HG03095 (cell line): ENCODE data around the gene LAPTM4A.
"Not testable (repeated sequence)": the region's sequence is repeated elsewhere in the genome, so short reads cannot be mapped to it uniquely, and the experiment has no call there.

Experiments used
- ATAC-seq: cut with Tn5 transposase; IDR thresholded peaks from one replicate; pipeline ENCODE4 v1.9.1; 2021; ENCODE audit warnings: moderate library complexity; ENCODE audit not compliant: unreplicated experiment

Gene LAPTM4A

GRCh38 chr2:20052861-20053281 lies 1.4 kb upstream of the LAPTM4A start:
- ATAC-seq = no peak

GRCh38 chr2:20052229-20052851 lies 912 bp upstream of the LAPTM4A start:
- ATAC-seq = no peak

GRCh38 chr2:20050646-20051531 lies 539 bp downstream of the LAPTM4A start:
- peak; percentile 30 for ATAC-seq

GRCh38 chr2:20050104-20050645 lies 1.3 kb downstream of the LAPTM4A start:
- peak; percentile 21 for ATAC-seq

- ATAC-seq = no peak
Observed at GRCh38 chr2:20049637-20050036, 1.8 kb downstream of the LAPTM4A start.

- no peak for ATAC-seq
Observed at GRCh38 chr2:20048488-20049448, 2.7 kb downstream of the LAPTM4A start.

- not testable (repeated sequence) for ATAC-seq
Observed at GRCh38 chr2:20045712-20046292, 5.6 kb downstream of the LAPTM4A start.

- ATAC-seq = no peak
Observed at GRCh38 chr2:20044778-20045177, 6.7 kb downstream of the LAPTM4A start.

GRCh38 chr2:20042531-20042930 lies 8.9 kb downstream of the LAPTM4A start:
- ATAC-seq = no peak

- no peak for ATAC-seq
Observed at GRCh38 chr2:20040489-20041172, 10.8 kb downstream of the LAPTM4A start.

GRCh38 chr2:20037660-20038059 lies 13.8 kb downstream of the LAPTM4A start:
- no peak for ATAC-seq

GRCh38 chr2:20035955-20036666 lies 15.3 kb downstream of the LAPTM4A start:
- no peak for ATAC-seq

GRCh38 chr2:20034821-20035220 lies 16.6 kb downstream of the LAPTM4A start:
- ATAC-seq = no peak

- no peak for ATAC-seq
Observed at GRCh38 chr2:20034218-20034617, 17.2 kb downstream of the LAPTM4A start.

- no peak for ATAC-seq
Observed at GRCh38 chr2:20033322-20033721, 18.1 kb downstream of the LAPTM4A start.

GRCh38 chr2:20030224-20030623 lies 21.2 kb downstream of the LAPTM4A start:
- ATAC-seq = no peak

GRCh38 chr2:20027705-20028434 lies 23.6 kb downstream of the LAPTM4A start:
- ATAC-seq = no peak

GRCh38 chr2:20027260-20027677 lies 24.2 kb downstream of the LAPTM4A start:
- no peak for ATAC-seq
